GM21515 (cell line): ENCODE data around the gene VENTX.

Source experiments
- ATAC-seq: cut with Tn5 transposase; IDR thresholded peaks from one replicate; pipeline ENCODE4 v1.9.1; 2021; ENCODE audit not compliant: unreplicated experiment

VENTX gene

GRCh38 chr10:133237588-133238465 is at the start of gene VENTX:
VENTX (plus strand) TSS chr10:133237855; CDS start chr10:133237915, 60 bp downstream.
- ATAC-seq = no peak

GRCh38 chr10:133187906-133188681 is 49.6 kb upstream of the VENTX start:
- ATAC-seq = no peak

GRCh38 chr10:133189256-133189655 is 48.4 kb upstream of the VENTX start:
- no peak for ATAC-seq

- no peak for ATAC-seq
These were observed 47.9 kb upstream of the VENTX start for GRCh38 chr10:133189726-133190125.

GRCh38 chr10:133190225-133190624 is 47.4 kb upstream of the VENTX start:
- no peak for ATAC-seq

- ATAC-seq = no peak
These were observed 46.0 kb upstream of the VENTX start for GRCh38 chr10:133191651-133192050.

- no peak for ATAC-seq
These were observed 43.5 kb upstream of the VENTX start for GRCh38 chr10:133194151-133194550.

GRCh38 chr10:133195096-133195495 is 42.6 kb upstream of the VENTX start:
- ATAC-seq = no peak

- no peak for ATAC-seq
These were observed 42.0 kb upstream of the VENTX start for GRCh38 chr10:133195611-133196010.

- no peak for ATAC-seq
These were observed 41.3 kb upstream of the VENTX start for GRCh38 chr10:133196221-133196915.

GRCh38 chr10:133196936-133197758 is 40.5 kb upstream of the VENTX start:
- ATAC-seq = no peak

GRCh38 chr10:133197786-133198185 is 39.9 kb upstream of the VENTX start:
- ATAC-seq = no peak

- no peak for ATAC-seq
These were observed 39.4 kb upstream of the VENTX start for GRCh38 chr10:133198206-133198605.

- ATAC-seq = no peak
These were observed 38.8 kb upstream of the VENTX start for GRCh38 chr10:133198621-133199487.

GRCh38 chr10:133199488-133199885 is 38.2 kb upstream of the VENTX start:
- ATAC-seq = no peak

GRCh38 chr10:133199992-133200611 is 37.6 kb upstream of the VENTX start:
- no peak for ATAC-seq

GRCh38 chr10:133200621-133201031 is 37.0 kb upstream of the VENTX start:
- no peak for ATAC-seq

GRCh38 chr10:133201151-133201947 is 36.3 kb upstream of the VENTX start:
- no peak for ATAC-seq
